Measurements from ENCODE around the gene C22orf15. TPM values are rescaled to one million over a fixed set of nuclear protein-coding genes. Genes with fewer than 3 reads are reported as not detected.
"Not testable (repeated sequence)": the region's sequence is repeated elsewhere in the genome, so short reads cannot be mapped to it uniquely, and the experiment has no call there.

Gene C22orf15, protein sequence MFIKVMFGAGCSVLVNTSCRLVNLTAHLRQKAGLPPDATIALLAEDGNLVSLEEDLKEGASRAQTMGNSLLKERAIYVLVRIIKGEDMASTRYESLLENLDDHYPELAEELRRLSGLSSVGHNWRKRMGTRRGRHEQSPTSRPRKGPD
- not detected for total RNA-seq
- long read RNA-seq: 0 reads

DNA sequence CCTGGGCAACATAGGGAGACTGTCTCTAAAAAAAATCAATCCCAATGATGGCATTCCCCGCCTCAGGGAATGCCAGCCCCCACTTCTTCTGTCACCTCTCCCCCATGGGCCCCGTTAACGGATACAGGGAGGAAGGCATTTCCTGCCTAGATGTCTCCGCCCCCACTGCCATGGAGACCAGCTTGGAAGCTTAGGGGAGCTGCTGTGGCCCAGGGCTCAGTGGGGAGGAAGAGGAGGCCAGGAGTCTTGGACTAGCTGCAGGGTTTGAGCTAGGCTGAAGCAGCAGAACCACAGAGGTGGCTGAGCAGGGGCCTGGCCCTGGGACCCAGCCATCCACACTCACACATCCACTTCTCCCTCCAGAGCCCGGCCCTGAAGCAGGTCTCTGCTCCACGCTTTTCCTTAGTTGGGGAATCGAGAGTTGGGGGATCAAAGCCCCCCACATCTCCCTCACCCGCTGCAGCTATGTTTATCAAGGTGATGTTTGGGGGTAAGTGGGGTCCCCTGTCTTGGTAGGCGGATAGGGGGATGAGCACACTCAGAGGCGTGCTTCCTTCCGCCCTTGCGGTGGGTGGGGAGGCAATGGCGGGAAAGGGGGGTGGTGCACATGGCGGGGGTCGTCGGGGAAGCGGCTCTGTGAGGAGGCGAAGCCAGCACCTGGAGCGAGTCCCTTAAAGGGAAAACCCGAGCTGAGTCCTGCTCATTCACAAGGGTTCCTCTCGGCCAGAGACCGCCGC lies at the start of gene C22orf15:
Gene C22orf15 (plus strand): TSS at position 149 of the 737 bp plus-strand sequence. CDS start 317 bp downstream, at position 466.
- ATAC-seq (ENCODE audit: poor library complexity) (no peak), DNase-seq (peak; percentile 56)
- intact Hi-C loops (cut with DNase I): no loop called here

DNA sequence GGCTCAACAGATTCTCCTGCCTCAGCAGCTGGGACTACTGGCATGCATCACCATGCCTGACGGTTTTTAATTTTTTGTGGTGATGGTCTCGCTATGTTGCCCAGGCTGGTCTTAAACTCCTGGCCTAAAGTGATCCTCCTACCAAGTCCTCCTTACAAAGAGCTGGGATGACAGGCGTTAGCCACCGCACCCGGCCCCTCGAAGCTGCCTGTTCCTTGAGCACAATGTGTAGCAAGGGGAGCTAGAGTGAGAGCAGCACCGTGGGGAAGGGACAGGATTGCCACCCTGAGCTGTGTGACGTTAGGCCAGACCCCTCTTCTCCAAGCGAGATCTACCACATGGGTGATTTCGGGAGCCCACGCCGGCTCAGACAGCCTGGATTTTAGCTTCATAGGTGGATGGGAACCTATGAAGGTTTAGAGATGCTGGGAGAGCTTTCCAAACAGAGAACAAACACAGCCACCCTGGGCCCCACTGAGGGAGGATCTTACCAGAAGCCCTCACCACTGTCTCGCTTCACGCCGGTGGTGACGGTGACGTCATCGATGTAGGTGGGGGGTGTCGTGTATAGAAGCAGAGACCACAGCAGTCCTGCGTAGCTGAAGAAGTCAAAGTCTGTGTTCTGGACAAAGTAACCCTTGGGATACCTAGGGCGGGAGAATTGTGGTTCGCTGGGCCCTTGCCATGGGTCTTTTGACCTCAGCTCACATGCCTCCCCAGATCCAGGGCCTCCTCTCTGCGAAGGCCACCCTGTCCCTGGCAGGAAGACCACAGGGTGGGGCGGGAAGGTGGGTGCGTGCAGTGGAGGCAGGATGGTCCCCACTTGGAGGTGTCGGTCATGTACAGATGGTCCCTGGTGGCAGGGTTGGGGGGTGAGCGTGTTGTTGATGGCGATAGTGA lies 48.8 kb upstream of the C22orf15 start:
- ATAC-seq (ENCODE audit: poor library complexity): no peak
- intact Hi-C loops (cut with DNase I): no loop called here
- DNase-seq: no peak

DNA sequence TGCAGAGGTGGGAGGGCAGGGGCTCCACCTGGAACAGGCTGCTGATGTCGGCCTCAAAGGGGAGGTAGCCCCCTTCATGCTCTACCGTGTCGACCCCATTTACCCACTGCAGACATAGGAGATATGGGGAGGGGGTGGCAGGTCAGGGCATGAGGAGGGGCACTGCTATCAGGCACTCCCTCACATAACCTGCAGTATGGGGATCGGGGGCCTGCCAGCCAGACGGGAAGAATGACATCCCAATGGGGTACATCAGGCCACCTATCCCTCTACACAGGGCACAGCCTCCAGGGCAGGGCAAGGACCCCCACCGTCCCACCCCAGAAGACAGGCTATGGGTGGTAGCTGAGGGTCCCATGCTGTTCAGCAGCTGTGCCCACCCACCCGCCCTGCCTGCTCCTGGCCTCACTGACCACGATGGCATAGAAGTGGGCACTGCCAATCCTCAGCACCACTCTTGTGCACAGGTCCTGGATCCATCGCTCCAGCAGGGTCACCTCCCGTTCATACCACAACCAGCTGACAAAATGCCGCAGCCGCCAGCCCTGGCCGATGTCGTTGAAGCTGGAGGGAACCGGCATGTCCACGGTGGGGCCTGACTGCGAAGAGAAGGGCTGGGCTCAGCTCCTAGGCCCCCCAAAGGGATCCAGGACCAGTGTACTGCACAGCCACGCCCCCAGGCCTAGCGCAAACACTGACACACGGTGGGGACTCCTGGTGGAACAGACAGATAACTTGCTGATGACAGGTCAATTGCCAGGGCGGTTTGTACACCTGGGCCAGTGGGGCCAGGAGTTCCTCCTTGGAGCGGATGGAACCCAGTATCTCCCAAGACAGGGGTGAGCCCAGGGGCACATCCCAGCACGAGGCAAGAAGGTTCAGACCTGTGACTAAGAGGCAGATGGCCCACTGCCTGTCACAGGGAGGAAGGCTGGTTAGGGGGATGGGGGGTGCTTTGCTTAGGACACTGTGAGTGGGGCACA lies 47.9 kb upstream of the C22orf15 start:
- no peak for DNase-seq
- no peak for ATAC-seq (ENCODE audit: poor library complexity)
- intact Hi-C loops (cut with DNase I): no loop called here

DNA sequence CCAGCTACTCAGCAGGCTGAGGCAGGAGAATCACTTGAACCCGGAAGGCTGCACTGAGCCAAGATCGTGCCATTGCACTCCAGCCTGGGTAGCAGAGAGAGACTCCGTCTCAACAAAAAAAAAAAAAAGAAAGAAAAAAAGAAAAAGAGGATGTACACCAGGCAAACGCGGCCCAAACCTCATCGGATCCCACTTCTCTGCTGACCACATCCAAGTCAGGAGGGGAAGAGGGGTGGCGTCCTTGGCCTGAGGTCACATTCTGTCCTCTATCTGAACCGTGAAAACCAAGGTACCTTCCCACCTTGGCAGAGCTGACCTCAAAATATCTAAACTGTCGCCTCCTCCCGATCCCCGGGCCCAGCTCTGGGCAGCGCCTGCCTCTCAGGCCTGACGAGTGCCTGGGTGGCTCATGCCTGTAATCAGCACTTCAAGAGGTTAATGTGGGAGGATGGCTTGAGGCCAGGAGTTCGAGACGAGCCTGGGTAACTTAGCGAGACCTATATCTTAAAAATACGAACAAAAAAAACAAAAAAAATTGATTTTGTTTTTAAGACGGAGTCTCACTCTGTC lies 46.9 kb upstream of the C22orf15 start:
- DNase-seq (no peak), ATAC-seq (ENCODE audit: poor library complexity) (no peak)
- intact Hi-C loops (cut with DNase I): no loop called here

DNA sequence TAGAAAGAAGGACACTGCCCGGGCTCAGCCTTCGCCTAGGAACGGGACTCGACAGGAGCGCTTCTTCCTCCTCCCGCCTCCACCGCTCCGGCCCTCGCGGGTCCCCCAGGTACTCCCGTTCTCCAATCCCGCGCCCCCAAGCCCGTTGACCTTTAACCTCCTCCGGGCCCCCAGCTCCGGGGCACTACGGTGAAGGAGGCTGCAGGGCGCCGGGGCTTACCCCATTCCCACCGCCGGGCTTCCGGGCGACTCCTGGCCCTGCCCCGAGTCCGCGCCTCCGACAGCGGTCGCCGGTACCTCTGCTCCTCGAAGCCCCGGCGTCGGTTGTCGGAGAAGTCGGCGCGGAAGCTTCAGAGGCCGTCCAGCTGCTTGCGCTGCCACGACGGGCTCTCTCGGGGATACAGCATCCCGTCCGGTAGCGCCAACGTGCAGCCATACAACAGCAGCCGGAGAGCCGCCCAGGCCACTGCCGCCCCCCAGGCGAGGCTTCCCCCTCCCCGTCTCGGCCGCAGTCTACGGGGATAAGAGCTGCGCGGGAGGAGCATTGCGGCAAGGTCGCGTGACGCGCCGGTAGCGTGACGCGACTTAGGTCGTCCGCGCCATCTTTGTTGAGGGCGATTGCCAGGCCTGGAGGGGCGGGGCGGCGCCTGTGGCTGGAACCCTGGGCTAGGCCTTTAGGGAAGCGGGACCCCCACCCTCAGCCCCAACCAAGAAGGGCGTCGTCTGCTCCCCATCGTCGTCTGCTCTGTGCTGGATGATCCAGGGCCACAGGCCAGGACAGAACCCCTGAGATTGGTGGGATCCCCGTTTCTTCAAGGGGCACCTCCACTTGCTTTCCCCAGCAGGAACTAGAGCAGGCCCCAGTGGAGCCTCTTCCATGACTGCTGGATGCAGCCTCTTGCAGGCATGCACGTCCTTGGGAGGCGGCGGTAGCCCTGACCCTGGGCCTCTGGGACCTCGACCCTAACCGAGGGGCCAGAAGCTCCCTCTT lies 45.7 kb upstream of the C22orf15 start:
- intact Hi-C loops (cut with DNase I): no loop called here
- peak; percentile 93 for DNase-seq
- peak; percentile 99 for ATAC-seq (ENCODE audit: poor library complexity)

DNA sequence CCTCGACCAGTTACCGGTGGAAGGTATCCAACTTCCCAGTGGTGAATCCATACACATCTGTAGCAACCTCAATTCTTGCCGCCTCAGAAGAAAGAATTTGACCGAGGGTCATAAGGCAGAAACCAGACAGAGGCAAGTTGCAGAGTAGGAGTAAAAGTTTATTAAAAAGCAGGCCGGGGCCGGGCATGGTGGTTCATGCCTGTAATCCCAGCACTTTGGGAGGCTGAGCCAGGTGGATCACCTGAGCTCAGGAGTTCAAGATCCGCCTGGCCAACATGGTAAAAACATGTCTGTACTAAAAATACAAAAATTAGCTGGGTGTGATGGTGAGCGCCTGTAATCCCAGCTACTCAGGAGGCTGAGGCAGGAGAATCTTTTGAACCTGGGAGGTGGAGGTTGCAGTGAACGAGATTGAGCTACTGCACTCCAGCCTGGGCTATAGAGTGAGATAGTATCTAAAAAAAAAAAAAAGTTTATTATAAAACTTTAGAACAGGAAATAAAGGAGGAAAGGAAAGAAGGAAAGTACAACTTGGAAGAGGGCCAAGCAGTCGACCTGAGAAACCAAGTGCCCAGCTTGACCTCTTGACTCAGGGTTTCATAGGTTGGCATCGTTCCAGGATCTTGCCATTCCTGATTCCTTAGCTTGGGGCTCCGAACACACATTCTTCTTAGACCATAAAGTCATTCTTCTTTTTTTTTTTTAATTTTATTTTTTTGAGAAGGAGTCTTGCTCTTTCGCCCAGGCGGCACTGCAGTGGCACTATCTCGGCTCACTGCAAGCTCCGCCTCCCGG lies 44.2 kb upstream of the C22orf15 start:
- ATAC-seq (ENCODE audit: poor library complexity): no peak
- intact Hi-C loops (cut with DNase I): no loop called here
- DNase-seq: no peak

DNA sequence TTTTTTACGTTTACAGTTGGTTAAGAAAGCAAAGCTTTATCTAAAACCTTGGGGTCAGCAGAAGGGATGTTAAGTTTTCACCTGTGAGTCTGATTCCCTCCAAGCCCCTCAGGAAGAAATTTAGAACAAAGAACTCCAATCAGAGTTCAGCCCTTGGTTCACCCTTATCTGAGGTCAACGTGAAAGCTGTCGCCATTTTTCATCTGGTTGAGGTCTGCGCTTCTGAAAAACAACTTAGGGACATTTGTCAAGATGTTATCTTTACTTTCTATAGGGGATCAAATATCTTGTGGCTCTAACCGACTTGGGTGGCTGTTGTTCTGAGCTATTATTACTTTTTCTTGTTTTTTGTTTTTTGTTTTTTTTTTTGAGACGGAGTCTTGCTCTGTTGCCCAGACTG lies 41.9 kb upstream of the C22orf15 start:
- DNase-seq: no peak
- ATAC-seq (ENCODE audit: poor library complexity): no peak
- intact Hi-C loops (cut with DNase I): no loop called here

DNA sequence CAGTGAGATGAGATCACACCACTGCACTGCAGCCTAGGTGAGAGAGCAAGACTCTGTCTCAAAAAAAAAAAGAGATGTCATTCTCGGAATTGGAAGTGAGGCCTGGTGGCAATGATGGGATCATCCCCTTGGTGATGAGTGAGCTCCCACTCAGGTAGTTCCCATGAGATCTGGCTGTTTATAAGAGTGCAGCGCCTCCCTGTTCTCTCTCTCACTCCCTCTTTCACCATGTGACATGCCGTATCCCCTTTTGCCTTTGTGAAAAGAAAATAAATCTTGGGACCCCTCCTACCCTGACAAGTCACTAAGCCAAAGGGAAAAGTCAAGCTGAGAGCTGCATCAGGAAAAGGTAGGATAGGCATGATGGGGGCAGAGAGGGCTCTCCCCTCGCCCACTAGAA lies 40.6 kb upstream of the C22orf15 start:
- intact Hi-C loops (cut with DNase I): no loop called here
- ATAC-seq (ENCODE audit: poor library complexity) (no peak), DNase-seq (no peak)

DNA sequence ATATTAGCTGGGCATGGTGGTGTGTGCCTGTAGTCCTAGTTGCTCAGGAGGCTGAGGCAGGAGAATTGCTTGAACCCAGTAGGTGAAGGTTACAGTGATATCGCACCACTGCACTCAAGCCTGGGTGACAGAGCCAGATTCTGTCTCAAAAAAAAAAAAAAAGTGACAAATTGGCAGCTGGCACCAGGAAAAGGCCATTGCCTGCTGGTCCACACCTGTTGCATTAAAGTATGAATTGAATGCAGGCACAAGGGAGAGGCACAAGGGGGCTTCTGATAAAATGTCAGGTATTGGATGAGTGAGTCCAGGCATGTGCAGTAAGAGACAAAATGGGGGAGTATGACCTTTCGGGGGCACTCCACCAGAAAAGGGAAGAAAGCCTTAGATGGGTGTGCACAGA lies 40.1 kb upstream of the C22orf15 start:
- ATAC-seq (ENCODE audit: poor library complexity): no peak
- intact Hi-C loops (cut with DNase I): no loop called here
- no peak for DNase-seq

DNA sequence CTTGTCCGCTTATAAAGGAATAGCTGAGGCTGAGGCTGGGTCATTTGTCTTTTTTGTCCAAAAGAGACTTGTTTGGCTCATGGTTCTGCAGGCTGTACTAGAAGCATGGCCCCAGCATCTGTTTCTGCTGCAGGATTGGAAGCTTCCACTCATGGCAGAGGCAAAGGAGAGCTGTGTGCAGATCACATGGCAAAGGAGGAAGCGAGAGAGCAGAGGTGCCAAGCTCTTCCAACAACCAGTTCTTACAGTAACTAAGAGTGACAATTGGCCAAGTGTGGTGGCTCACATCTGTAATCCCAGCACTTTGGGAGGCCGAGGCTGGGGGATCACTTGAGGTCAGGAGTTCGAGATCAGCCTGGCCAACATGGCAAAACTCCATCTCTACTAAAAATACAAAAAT lies 34.7 kb upstream of the C22orf15 start:
- DNase-seq; ATAC-seq (ENCODE audit: poor library complexity); intact Hi-C loops (cut with DNase I): not testable (repeated sequence)

DNA sequence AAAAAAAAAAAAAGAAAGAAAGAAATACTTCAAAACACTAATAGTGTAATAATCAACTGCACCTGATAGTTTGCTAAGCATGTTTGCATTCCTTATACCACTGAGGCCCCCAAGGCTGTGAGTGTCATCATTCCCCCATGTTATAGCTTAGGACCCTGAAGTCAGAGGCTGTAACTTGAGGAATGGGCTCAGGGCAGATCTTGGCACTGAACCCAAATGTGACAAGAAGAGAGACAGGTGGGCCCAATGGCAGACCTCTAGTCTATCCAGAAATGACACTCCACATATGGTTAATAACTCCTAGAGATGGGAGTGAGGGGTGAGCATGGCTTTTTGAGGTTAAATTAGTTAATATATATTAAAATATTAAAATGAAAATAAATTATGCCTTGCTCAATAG lies 25.1 kb upstream of the C22orf15 start:
- intact Hi-C loops (cut with DNase I): no loop called here
- DNase-seq: no peak
- no peak for ATAC-seq (ENCODE audit: poor library complexity)

DNA sequence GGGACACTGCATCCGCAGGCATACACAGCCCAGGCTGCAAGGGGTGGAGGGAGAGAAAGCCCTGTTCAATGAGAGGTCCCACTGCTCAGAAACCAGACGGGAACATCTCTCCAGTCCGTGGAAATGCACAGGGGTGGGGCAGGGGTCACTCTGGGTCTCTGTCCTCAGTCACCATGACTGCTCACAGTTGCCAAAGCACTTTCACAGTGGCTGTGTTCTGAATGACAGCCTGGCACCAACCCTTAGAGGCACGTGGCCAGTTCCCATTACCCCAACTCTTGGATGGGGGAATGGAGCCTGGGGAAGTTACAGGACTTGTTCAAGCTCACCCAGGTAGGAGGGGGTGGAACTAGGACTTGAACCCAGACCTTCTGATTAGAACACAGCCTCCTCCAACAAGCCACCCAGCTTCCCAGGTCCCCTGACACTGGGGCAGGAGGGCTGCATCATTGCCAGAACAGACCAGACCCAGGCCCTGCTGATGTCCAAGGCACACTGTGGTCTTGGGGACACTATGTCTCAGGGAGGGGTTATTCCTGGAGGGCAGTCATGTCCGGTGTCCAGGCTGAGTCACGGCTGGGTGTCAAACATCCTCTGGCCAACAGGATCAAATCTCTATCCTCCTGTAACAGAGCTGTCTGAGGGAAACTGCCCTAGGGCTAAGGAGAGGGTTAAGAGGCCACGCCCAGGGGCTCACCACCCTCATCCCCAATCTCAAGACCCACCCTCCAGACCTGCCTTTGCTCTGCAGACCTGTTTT lies 20.1 kb upstream of the C22orf15 start:
- peak; percentile 91 for ATAC-seq (ENCODE audit: poor library complexity)
- intact Hi-C loops (cut with DNase I): no loop called here
- peak; percentile 70 for DNase-seq

DNA sequence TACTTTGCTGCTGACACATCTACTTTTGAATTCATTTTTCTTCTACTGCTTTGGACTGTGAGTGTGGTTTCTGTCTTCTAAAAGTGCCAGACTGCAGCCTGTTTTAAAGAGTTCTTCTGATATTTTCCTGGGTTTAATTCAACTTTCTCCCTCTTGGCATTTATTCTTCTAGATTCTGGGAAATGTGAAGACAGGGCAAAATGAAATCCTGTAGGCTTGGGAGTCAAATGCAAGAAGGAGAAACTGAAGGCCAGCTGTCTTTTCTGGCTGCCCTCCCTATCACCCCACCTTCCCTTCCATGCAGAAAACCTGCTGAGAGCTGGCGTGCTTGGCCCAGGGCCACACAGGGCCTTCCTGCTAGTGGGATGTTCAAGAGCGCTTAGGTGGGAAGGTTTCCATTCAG lies 19.5 kb upstream of the C22orf15 start:
- intact Hi-C loops (cut with DNase I): no loop called here
- DNase-seq (peak; percentile 75), ATAC-seq (ENCODE audit: poor library complexity) (peak; percentile 31)

DNA sequence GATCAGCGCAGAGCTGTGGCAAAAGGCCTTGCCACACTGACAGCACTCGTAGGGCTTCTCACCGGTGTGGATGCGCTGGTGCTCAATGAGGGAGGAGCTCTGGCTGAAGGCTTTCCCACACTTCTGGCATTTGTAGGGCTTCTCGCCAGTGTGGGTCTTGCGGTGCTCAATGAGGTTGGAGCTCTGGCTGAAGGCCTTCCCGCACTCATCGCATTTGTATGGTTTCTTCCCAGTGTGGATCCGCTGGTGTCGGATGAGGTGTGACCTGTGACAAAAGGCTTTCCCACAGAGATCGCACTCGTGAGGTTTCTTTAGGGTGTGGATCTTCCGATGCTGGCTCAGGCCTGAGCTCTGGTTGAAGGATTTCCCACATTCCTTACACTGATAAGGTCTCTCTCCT lies 18.8 kb upstream of the C22orf15 start:
- no peak for DNase-seq
- intact Hi-C loops (cut with DNase I): no loop called here
- ATAC-seq (ENCODE audit: poor library complexity): no peak

DNA sequence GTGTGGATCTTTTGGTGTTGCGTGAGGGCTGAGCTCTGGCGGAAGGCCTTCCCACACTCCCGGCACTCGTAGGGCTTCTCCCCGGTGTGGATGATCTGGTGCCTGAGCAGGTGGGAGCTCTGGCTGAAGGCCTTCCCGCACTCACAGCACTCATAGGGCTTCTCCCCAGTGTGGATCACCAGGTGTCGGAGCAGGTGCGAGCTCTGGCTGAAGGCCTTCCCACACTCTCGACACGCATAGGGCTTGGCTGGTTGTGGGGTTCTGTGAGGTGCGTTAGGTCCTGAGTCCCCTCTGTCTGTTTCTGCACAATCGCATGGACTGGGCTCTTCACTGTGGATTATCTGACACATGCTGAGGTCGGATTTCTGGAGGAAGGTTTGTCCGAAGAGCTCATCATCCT lies 18.3 kb upstream of the C22orf15 start:
- ATAC-seq (ENCODE audit: poor library complexity) (no peak), DNase-seq (no peak)
- intact Hi-C loops (cut with DNase I): no loop called here

DNA sequence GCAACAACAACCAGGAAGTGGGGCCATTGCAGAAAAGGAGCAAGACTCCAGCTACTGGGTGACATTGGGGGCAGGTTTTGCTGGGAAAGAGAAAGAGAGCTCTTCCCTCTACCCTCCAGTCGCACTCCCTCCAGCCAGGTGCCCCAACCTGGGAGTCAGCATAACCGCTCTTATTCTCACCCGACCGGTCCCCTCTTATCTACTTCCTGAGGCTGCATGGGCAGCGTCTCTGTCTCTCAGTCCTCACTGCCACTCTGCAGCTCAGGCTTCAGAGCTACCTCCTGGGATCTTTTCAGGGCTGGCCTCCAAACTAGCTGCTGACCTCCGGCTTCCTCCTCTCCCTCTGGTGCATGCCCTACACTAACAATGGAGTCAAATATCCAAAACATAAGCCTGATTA lies 17.0 kb upstream of the C22orf15 start:
- DNase-seq (no peak), ATAC-seq (ENCODE audit: poor library complexity) (no peak)
- intact Hi-C loops (cut with DNase I): no loop called here

All from Right ventricle myocardium superior (tissue), 1 donor.